Measurements from ENCODE around the gene ACTRT3. TPM values are rescaled to one million over a fixed set of nuclear protein-coding genes. Genes with fewer than 3 reads are reported as not detected.

The ACTRT3 gene
- total RNA-seq, 1 donor from 2014 or later, result 2.7 TPM

DNA sequence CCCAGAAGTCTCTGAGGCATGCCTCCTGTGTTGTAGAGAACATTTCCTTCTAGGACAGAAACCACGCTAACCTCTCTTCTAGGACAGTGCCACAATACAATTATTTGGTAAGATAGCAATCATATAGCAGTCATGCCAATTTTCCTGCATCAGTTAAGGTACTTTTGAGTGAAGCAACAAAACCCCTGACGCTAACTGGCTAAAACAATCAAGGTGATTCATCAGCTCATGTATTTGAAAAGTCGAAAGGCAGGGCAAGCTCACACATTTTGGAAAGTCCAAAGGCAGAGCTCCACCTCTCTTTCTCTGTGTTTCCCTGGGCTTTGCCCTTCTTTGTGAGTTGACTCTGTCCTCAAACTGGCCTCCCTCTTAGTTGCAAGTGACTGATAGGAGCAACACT is 14.7 kb downstream of the ACTRT3 start:
- no peak for DNase-seq (ENCODE audit: extremely low spot score, unreplicated experiment)
- no peak overlapping the region for H3K4me3 Mint-ChIP-seq (ENCODE audit: unreplicated experiment)
- TF ChIP-seq, protein P1, sequence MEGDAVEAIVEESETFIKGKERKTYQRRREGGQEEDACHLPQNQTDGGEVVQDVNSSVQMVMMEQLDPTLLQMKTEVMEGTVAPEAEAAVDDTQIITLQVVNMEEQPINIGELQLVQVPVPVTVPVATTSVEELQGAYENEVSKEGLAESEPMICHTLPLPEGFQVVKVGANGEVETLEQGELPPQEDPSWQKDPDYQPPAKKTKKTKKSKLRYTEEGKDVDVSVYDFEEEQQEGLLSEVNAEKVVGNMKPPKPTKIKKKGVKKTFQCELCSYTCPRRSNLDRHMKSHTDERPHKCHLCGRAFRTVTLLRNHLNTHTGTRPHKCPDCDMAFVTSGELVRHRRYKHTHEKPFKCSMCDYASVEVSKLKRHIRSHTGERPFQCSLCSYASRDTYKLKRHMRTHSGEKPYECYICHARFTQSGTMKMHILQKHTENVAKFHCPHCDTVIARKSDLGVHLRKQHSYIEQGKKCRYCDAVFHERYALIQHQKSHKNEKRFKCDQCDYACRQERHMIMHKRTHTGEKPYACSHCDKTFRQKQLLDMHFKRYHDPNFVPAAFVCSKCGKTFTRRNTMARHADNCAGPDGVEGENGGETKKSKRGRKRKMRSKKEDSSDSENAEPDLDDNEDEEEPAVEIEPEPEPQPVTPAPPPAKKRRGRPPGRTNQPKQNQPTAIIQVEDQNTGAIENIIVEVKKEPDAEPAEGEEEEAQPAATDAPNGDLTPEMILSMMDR (IDR thresholded peaks at IDR 0.05), result no peak
- no peaks in the 10 kb centered on the region for H3K4me1 Mint-ChIP-seq (ENCODE audit: unreplicated experiment)
- peaks cover 19% of the 10 kb centered on the region for H3K27me3 Mint-ChIP-seq (ENCODE audit: unreplicated experiment)
- H3K9me3 Mint-ChIP-seq (ENCODE audit: unreplicated experiment), result no peaks in the 10 kb centered on the region
- no peak overlapping the region for H3K27ac Mint-ChIP-seq (ENCODE audit: unreplicated experiment)
- no peaks in the 10 kb centered on the region for H3K36me3 Mint-ChIP-seq (ENCODE audit: unreplicated experiment)

DNA sequence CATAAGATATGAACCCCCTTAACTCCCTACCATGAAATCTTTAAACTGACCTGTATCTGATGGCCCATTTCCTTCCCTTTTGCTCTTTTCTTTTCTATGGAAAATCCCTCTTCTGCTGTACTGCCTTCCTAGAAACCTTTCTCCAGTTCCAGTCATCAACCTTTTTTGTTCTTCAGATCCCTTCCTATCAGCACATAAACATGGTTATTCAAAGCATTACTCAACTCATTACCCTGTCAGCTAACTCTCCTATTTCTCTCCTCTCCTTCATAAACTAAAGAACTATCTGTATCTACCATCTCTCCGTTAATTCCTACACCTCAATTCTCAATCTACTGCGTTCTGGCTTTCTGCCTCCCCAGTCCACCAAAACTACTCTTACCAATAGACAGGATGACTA is 17.5 kb downstream of the ACTRT3 start:
- no peak for DNase-seq (ENCODE audit: extremely low spot score, unreplicated experiment)
- H3K4me3 Mint-ChIP-seq (ENCODE audit: unreplicated experiment), result no peak overlapping the region
- H3K9me3 Mint-ChIP-seq (ENCODE audit: unreplicated experiment), result no peaks in the 10 kb centered on the region
- peaks cover 38% of the 10 kb centered on the region for H3K27me3 Mint-ChIP-seq (ENCODE audit: unreplicated experiment)
- TF ChIP-seq, protein P1 (IDR thresholded peaks at IDR 0.05), result no peak
- H3K36me3 Mint-ChIP-seq (ENCODE audit: unreplicated experiment), result no peaks in the 10 kb centered on the region
- H3K27ac Mint-ChIP-seq (ENCODE audit: unreplicated experiment), result no peak overlapping the region
- no peaks in the 10 kb centered on the region for H3K4me1 Mint-ChIP-seq (ENCODE audit: unreplicated experiment)

DNA sequence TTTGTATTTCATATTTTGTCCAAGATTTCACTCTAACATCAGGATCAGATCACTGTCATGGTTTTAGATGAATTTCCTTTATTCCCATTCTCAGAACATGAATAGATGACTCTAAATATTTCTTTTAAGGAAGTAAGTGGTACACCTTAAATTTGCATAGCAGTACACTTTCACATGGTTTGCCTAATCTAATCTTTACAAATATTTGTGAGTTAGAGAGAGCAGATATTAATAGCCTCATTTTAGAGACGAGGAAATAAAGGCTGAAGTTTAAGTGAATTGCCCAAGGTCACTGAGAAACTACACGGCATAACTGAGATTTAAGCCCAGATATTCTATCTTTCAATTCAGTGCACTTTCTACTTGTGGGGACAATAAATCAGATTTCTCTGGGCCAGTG is 18.7 kb downstream of the ACTRT3 start:
- DNase-seq (ENCODE audit: extremely low spot score, unreplicated experiment), result no peak
- Mint-ChIP-seq H3K4me3 (ENCODE audit: unreplicated experiment) (no peak overlapping the region), H3K27ac (ENCODE audit: unreplicated experiment) (no peak overlapping the region), H3K27me3 (ENCODE audit: unreplicated experiment) (peaks cover 42% of the 10 kb centered on the region), H3K36me3 (ENCODE audit: unreplicated experiment) (no peaks in the 10 kb centered on the region), H3K4me1 (ENCODE audit: unreplicated experiment) (no peaks in the 10 kb centered on the region), H3K9me3 (ENCODE audit: unreplicated experiment) (no peaks in the 10 kb centered on the region)
- TF ChIP-seq, protein P1 (IDR thresholded peaks at IDR 0.05), result no peak

DNA sequence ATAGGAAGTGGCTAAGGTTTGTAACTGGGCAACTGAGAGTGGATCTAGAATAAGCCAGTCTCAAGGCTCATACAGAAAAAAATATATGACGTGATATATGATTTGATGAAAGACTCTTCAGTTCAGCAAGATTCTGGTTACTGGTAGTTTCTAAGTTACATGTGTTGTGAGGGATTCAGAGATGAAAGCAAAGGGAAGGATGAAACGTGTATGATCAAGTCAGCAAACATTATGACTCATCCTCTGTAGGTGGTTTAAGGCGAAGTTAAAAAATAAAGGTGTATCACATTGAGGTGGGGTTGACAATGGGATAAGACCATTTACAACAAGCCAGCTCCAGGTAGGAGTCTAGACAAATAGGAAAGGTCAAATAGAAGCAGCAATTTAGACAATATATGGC is 20.7 kb downstream of the ACTRT3 start:
- no peak overlapping the region for H3K4me3 Mint-ChIP-seq (ENCODE audit: unreplicated experiment)
- H3K36me3 Mint-ChIP-seq (ENCODE audit: unreplicated experiment), result no peaks in the 10 kb centered on the region
- H3K27ac Mint-ChIP-seq (ENCODE audit: unreplicated experiment), result no peak overlapping the region
- peaks cover 39% of the 10 kb centered on the region for H3K27me3 Mint-ChIP-seq (ENCODE audit: unreplicated experiment)
- H3K9me3 Mint-ChIP-seq (ENCODE audit: unreplicated experiment), result no peaks in the 10 kb centered on the region
- no peak for DNase-seq (ENCODE audit: extremely low spot score, unreplicated experiment)
- TF ChIP-seq, protein P1 (IDR thresholded peaks at IDR 0.05), result no peak
- H3K4me1 Mint-ChIP-seq (ENCODE audit: unreplicated experiment), result peaks cover 2% of the 10 kb centered on the region

DNA sequence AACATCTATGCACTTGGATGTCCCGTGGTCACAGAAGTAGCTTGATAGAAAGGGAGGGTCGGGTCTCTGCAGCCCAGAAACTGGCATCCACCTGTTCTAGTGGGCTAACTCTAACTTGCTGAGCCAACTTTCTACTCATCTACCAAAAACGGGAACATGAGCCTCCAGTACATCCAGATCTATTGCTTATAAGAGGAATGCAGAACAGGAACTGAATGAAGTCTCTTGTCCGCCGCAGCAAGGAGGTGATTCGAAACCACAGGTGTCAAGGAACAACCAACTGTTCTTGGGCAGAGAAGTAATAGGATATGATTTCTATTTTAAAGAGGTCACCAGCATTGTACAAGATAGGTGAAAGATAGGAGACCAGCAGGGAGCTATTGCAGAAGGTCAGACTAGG is 22.4 kb downstream of the ACTRT3 start:
- no peak for DNase-seq (ENCODE audit: extremely low spot score, unreplicated experiment)
- peaks cover 2% of the 10 kb centered on the region for H3K4me1 Mint-ChIP-seq (ENCODE audit: unreplicated experiment)
- no peaks in the 10 kb centered on the region for H3K9me3 Mint-ChIP-seq (ENCODE audit: unreplicated experiment)
- H3K27ac Mint-ChIP-seq (ENCODE audit: unreplicated experiment), result no peak overlapping the region
- TF ChIP-seq, protein P1 (IDR thresholded peaks at IDR 0.05), result no peak
- no peaks in the 10 kb centered on the region for H3K36me3 Mint-ChIP-seq (ENCODE audit: unreplicated experiment)
- H3K27me3 Mint-ChIP-seq (ENCODE audit: unreplicated experiment), result peaks cover 27% of the 10 kb centered on the region
- H3K4me3 Mint-ChIP-seq (ENCODE audit: unreplicated experiment), result no peak overlapping the region

All from osteocyte (in vitro differentiated cells).